ENCODE measurements around the gene REXO2.

DNA sequence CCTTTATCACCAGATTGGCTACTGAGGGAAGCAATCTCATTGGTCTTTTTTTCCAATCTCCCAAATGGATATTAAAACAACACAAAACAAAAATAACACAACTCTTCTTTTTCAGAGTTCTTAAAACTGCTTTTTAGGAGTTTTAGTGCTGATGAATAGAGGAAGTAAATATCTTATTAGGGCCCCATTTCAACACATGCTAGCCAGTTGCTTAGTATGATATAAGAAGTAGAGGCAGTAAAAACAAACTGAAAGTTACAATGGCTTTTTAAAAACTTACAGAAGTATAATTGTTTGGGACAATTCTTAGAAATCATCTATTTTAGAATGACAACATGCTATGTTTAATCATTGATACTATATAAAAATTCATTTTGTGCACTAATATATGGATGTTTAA is 42.4 kb upstream of the REXO2 start:
- TF ChIP-seq, protein P1, sequence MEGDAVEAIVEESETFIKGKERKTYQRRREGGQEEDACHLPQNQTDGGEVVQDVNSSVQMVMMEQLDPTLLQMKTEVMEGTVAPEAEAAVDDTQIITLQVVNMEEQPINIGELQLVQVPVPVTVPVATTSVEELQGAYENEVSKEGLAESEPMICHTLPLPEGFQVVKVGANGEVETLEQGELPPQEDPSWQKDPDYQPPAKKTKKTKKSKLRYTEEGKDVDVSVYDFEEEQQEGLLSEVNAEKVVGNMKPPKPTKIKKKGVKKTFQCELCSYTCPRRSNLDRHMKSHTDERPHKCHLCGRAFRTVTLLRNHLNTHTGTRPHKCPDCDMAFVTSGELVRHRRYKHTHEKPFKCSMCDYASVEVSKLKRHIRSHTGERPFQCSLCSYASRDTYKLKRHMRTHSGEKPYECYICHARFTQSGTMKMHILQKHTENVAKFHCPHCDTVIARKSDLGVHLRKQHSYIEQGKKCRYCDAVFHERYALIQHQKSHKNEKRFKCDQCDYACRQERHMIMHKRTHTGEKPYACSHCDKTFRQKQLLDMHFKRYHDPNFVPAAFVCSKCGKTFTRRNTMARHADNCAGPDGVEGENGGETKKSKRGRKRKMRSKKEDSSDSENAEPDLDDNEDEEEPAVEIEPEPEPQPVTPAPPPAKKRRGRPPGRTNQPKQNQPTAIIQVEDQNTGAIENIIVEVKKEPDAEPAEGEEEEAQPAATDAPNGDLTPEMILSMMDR (IDR thresholded peaks at IDR 0.05 in 4 of 5, conservative IDR thresholded peaks at IDR 0.05 in 1 of 5): no peak
- no peak for TF ChIP-seq POLR2A (IDR thresholded peaks at IDR 0.05)

Data from gastrocnemius medialis (tissue), 4 donors.